Ureter (tissue), 1 donor: ENCODE measurements around the gene DPH6. TPM values are rescaled to one million over a fixed set of nuclear protein-coding genes. Genes with fewer than 3 reads are reported as not detected.

Source experiments
- DNase-seq: peaks from one replicate; pipeline ENCODE4 v3.0.0-alpha.2; 2020; ENCODE audit warnings: low spot score
- total RNA-seq: library from RNA; stranded (reverse); gene quantifications from one replicate; pipeline ENCODE4 v1.2.4, GENCODE V29; 2023
- donor health status: DM: yes; HTN: yes; CAD: no.

Gene DPH6
- total RNA-seq, 1 donor from 2014 or later, result 34.5 TPM

- no peak for DNase-seq
These were observed 5.1 kb downstream of the DPH6 start for GRCh38 chr15:35540885-35541284.

DNA sequence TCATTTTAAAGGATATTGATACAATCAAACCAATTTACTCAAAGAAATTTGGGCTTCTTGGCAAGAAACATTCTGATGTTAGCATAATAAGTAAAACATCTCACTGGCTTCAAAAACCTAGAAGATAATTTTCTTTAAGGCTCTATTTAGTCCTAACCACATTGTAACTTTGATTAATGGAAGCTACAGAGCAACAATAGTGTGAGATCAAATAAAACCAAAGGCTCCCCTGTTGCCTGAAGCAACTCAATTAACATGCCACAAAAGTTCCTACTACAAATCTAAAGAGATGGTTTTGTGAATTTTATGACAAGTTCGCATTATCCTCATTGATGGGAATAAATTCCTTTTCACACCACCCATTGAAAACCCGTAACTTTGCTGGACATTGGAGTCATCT, 5.9 kb downstream of the DPH6 start:
- no peak for DNase-seq

DNA sequence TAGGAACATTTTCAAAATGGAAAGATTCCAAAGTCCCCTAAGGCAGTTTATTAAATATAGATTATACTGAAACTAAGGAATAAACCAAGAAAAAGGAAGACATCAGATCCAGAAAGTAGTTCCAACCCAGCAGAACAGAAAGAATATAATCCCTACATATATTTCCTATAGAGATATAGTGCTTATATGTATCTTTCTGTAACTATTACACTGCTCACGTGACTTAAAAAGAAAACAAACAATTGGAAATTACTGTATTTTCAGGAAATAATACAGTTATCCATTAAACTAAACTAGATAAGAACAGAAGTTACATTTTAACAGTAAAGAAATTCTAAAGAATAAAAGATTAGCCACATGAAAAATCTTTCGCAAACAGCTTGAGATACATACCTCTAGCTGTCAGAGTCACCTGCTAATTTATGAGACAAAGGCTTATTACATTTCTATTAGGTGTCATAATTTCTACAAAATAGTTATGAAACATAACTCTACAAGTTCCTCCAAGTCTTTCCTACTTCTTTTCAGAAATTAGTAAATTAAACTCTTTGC, 10.5 kb downstream of the DPH6 start:
- no peak for DNase-seq

DNA sequence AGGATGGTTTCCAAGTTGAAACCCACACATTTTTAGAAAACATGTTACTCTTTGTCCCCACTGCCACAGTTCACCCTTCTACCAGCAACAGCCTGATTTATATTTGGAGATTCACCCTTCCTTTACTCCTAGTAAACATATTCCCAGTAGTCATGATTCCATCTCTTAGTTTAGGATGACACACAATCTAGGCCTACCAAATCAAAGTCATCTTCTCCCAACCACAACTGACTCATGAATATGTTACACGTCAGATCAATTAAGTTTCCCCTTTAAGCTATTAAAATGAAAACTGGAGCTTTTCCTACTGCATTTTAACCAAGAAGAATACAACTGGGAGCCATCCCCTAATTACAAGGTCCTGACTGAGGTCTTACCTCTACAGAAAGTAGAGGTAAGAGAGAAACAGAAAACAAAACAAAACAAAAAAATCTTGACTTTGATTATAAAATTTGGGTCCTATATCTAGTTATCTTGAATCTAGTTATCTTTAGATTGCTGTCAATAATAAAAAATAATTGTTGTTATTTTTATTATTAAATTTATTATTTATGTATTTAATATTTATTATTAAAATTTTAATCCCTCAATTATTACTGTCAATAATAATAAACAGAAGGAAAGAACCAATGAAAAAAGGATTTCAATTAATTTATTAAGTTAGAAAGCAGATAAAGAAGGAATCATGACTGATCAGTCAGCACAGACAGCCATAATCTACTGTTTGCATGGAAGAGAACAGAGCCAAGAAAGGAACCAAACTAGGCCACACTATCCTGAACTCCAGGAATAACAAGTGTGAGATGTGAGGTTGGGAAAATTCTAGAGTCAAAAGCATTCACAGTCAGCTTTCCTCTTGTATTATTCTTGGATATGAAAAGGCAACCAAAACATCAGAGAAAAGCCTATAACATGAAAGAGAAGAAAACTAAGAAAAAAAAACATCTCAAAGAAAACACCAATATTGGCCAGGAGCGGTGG, 12.5 kb downstream of the DPH6 start:
- DNase-seq, result no peak

DNA sequence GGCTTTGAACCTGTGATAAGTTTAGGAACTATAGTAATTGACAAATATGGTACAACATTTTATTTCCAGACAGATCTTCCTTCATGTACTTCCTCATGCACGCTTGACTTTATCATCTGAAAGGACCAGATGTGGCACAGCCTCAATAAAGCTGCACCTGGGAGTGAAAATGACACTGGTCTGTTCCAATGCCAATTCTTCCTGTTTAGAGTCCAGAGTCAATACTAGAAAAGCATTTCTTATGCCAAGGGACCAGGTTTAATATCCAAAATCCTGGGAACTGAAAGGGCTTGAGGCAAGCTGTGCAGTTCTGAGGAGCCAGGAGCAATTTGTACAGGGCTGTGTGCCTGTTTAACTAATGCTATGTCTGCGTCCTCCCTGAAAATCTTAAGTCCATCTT, 15.3 kb downstream of the DPH6 start:
- DNase-seq, result no peak

- no peak for DNase-seq
These were observed 16.2 kb downstream of the DPH6 start for GRCh38 chr15:35529784-35530183.

DNA sequence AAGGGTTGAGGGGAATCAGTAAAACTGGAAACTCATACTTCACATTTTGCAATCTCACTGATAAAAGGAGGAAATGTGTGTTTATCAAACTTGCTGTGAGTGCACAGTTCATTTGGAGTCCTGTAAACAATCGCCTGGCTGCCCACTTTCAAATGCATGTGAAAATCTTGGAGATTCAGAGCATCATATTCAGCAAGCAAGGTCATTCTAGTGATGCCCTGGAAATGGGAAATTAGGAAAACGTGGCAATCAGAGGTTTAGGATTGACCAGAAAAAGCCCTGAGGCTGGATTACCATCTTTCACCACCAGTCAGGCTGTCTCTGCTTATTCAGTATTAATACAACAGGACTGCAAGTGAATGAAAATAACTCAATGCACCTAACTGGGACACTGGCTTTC, 23.9 kb downstream of the DPH6 start:
- no peak for DNase-seq

DNA sequence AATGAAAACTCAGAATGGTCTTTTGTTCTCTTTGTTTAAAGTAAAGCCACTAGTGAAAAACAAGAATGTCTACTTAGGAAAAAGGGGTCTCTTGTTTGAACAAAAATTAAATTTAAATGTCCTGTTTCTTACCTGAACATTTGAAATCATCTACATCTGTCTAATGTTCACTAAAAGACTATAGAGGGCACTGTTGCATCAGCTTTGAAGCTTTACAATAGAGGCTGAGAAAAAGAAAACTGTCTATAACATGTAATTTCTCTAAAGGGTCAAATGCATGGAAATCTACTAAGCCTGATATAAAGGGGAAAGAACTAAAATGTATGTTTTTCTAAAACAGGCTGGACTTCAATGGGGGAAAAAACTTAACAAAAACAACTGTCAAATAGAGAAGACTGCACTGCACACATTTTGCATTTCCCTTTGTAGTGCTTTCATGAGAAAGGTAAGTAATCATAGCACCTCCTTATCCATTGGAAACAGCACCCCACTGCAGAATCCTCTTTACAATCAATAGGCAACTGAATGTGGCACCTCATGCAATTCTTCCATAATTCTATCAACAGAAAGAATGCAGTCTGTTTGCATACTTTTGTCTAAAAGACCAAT, 26.3 kb downstream of the DPH6 start:
- no peak for DNase-seq

GRCh38 chr15:35519052-35519451, 26.9 kb downstream of the DPH6 start:
- no peak for DNase-seq

DNA sequence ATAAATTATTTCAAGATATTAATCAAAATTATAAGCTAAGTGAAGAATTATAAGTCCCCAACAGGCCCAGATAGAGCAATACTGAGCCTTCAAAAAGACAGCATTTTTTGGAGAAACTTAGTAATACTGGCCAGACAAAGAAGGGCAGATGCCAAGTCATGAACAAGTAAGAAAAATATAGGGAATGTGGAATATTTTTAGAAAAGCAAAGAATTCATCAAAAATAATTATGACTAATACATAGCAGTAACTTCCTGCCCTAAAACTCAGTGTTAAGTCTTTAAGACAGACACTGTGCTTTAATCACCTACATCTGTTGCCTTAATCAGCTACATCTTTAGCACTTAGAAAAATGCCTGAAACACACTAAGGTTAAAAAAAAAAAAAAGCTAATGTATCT, 31.2 kb downstream of the DPH6 start:
- no peak for DNase-seq

DNA sequence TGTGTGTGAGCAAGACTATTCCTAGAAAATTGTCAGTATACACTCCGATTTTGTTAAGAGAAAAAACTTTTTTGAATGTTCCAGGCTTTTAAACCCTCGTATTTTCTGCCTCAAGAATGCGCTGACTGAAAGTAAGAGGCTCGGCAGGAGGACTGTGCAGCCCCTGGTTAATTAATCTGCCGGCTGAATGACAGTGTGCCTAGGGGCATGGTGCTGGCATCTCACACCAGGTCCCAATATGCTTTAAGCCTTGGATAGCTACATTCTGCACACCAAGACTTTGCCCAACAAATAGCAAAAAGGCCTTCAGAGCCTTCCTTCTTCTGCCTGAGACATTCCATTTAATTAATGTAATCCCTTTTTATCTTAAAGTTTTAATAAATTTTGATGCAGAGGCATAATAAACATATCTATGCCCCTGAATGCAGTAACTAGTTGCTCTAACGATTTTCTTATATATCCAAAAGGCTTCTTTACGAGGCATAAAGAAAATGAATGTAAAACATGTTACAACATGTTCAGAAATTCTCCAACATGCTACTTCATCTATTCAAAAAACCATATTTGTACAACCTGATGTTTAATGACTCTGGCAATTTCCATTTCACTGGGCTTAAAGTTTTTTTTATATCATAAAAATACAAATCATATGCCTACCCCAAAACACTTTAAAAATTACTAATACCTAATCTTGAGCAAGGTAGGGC, 37.9 kb downstream of the DPH6 start:
- no peak for DNase-seq

- no peak for DNase-seq
These were observed 39.6 kb downstream of the DPH6 start for GRCh38 chr15:35506272-35506870.

DNA sequence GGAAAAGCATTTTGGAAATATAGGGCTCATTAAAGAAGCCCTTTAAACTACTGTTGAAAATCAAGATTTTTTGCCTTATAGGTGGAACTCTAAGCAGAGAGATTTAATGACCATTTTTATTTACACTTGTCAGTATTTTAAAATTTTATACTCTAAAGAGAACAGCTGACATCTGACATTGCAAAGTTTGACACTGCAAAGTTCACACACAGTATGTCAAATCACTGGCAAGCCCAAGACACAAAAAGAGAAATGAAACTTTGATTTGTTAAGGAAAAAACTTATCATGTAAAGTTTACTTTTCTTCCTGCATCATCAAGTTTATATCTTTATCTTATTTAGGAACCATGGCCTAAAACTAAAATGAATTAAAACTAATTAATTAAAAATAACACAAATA, 40.2 kb downstream of the DPH6 start:
- DNase-seq, result no peak

- no peak for DNase-seq
These were observed 40.8 kb downstream of the DPH6 start for GRCh38 chr15:35505141-35505540.

GRCh38 chr15:35499723-35500122, 46.2 kb downstream of the DPH6 start:
- no peak for DNase-seq

- DNase-seq, result no peak
These were observed 49.4 kb downstream of the DPH6 start for GRCh38 chr15:35496585-35496984.

- DNase-seq, result no peak
These were observed 50.9 kb downstream of the DPH6 start for GRCh38 chr15:35495080-35495479.

- no peak for DNase-seq
These were observed 54.0 kb downstream of the DPH6 start for GRCh38 chr15:35491999-35492398.

DNA sequence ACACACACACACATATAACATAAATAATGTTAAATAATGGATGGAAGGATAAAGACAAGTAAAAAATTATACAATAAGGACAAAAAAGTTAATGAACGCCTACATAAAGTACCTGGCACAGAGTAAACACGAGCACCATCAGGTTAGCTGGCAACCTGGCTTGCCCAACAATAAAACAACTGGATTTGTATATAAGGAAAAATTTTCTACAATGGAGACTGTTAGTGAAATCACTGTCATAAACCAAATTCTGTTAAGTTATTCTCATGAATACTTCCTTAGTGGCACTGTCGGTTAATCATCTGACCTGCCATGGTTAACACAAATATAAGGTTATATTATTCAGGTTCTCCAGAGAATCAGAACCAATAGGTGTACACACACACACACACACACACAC, 54.8 kb downstream of the DPH6 start:
- DNase-seq, result no peak

DNA sequence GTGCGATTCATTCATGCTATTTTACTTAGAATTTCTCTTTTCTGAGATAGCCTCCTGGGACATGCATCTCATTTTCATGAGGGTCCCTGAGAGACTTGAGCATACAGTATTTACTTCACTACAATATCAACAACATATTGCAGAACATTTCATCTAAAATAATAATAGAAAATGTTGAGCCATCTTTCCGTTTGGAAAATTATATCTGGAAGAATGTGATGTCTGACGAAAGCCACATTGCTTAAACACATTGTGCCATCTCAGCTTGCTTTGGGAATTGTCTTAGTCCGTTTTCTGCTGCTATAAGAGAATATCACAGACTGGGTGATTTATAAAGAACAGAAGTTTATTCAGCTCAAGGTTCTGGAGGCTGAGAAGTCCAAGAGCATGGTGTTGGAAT, 55.5 kb downstream of the DPH6 start:
- no peak for DNase-seq

DNA sequence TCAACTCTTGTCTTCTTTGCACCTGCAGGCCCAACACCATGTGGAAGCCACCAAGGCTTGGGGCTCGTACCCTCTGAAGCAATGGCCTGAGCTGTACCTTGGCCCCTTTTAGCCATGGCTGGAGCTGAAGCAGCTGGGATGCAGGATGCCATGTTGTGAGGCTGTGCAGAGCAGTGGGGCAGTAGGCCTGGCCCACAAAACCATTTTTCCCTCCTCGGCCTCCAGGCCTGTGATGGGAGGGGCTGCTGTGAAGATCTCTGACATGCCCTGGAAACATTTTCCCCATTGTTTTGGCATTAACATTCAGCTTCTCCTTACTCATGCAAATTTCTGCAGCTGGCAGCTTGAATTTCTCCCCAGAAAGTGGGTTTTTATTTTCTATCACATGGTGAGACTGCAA, 58.5 kb downstream of the DPH6 start:
- DNase-seq, result no peak

GRCh38 chr15:35486296-35486695, 59.7 kb downstream of the DPH6 start:
- DNase-seq, result no peak
